IPS DF 4.7 (cell line): ENCODE results near the gene TMC3.
"Not testable (repeated sequence)": the region's sequence is repeated elsewhere in the genome, so short reads cannot be mapped to it uniquely, and the experiment has no call there.

Experiments
- DNase-seq: peaks from one replicate; pipeline ENCODE4 v3.0.0-alpha.2; 2013; ENCODE audit warnings: low spot score; ENCODE audit errors: extremely low read depth

Gene TMC3

DNA sequence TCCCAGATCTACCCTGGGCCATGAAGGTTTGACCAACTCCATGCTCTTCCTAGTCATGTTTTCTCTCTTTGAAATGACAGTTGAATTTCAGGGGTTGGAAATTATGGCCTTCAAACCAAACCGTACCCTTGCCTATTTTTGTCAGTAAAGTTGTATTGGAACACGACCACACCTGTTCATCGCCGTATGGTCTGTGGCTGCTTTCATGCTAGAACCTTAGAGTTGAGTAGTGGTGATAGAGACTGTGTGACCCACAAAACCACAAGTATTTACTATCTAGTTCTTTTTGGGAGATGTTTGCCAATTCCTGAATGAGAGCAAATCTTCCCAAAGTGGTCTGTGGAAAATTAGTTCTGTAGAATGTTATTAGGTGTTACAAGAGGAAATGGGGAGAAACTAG lies 26.1 kb downstream of the TMC3 start:
- no peak for DNase-seq

DNA sequence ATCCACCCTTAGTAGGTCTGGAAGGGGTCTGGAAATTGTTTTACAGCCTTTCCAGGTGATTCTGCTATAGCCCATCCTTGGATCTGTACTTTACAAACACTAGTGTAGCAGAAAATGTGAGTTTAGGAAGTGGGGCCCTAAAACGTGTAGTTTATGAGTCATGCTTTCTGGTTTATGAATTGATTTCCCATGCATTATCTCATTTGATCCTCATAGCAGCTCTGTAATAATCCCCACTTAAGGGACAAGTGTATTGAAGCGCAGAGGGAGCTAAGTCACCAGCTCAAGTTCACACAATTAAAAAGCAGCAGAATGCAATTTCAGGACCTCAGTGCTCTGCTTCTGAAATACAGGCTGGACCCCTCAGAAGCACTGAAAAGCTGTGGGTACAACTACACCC lies 27.4 kb downstream of the TMC3 start:
- no peak for DNase-seq

DNA sequence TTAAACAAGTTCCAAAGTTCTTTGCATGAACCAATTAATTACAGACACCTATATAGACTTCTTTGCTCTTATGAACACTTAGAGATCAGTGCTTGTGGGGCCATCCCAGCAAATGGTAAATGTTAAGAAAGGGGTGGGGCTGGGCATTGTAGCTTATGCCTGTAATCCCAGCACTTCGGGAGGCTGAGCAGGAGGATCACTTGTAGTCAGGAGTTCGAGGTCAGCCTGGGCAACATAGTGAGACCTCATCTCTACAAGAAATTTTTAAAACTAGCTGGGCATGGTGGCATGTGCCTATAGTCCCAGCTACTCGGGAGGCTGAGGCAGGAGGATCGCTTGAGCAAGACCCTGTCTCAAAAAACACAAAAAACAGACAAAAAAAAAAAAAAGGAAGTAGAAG lies 30.6 kb downstream of the TMC3 start:
- DNase-seq = no peak

DNA sequence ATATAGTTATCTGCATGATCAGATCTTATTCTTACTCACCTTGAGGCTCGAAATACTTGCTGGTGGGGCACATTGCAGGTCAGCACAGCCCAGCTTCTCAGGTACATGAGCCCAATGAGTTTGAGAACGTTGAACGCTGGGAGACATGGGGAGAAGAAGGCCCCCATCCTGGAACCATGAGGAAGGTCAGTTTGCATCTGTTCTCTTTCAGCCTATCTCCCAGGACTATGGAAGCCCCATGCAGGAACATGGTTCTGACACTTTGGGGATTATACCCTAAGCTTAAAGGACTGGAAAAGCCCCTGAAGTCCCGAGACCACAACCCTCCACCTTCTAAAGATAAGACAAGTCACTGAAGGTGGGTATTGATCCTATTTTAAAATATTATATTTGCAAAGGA lies 32.7 kb downstream of the TMC3 start:
- DNase-seq = no peak

DNA sequence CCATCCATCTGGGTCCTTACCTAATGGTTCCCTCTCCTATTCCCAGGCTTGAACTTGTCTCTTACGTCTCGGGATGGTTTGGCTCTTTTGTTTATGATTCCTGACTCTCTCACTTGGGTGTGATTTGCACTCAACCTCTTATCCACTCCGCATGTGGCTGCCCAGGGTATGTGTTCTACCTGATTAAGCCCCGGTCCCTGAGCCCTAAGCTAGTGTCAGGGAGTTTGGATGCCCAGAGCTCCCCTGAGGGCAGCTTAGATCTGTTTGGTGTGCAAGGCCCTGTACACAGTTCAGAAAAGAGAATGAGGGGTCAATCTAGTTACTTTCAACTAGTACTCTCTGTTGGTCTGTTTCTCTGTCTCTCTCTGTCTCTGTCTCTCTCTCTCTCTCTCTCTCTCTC lies 34.2 kb downstream of the TMC3 start:
- DNase-seq = no peak

DNA sequence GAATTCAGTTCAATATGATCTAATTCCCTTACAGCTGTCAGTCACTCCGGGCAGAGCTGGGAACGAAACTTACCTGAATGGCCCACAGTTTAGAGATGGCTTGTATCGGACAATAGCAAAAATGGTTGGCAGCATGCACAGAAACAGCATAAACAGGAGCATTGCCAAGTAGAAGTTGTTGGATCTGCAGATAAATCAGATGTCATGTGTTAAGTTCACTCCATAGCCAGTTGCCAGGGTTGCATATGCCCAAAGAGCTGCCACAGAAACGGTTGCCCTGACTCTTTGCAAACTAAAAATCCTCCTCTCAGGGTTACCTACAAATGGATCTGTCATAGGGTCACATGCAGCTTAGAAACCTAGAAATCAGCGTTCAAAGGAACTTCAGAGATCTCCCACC lies 34.7 kb downstream of the TMC3 start:
- DNase-seq = no peak

DNA sequence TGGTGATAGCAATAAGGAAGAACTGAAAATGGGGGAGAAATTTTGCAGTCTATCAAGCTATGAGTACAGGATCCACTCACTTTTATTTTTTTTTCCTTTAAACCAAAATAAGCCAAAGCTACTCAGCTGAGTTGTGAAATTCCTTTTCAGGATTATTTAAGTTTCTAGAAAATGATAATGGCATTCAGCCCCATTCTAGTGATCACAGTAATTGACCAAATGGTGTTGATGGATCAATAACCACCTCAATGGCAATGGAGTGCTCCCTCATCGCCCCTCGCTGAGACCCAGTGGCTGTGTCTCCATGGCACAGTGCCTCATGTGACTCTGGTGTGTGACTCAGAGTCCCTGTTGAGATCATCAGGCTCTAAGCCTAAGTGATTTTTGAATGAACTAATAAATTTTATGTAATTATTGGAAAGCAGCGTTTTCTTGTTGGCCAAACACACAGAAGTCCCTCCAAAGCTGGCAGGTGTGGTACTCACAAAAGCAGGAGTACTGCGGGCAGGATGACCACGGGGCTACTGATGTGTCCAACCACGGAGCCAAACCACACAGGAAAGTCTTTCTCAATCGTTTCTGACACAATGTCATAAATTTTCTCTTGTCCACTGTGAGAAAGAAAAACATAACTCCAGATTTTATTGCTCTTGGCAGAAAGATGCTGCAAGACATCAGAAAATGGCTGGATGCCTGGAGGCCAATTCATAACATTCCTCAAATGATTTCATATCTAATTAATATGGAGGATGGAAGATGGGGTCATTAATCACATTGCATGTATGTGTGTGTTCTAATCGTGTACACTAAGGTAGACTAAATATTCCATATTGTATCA lies 35.6 kb downstream of the TMC3 start:
- no peak for DNase-seq

DNA sequence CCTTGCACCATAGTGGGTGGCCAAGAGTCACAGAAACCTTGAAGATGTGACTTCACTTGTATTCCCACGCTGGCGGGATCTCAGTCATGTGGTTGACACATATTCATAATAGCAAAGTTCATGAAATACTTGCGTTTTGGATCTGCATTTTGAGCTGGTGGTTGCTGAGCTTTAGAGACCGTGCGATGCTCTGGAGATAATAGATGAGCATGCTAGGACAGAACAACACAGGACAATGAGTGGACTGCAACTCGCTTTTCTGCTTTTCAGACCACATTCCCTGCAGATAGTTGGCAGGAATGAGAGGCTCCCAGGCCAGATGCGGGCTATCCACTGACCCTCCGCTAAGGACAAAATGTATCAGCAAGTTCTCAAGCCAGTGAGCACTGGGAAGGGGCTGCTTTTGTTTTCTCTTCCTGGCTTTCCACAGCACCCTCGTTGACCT lies 36.3 kb downstream of the TMC3 start:
- DNase-seq = no peak

DNA sequence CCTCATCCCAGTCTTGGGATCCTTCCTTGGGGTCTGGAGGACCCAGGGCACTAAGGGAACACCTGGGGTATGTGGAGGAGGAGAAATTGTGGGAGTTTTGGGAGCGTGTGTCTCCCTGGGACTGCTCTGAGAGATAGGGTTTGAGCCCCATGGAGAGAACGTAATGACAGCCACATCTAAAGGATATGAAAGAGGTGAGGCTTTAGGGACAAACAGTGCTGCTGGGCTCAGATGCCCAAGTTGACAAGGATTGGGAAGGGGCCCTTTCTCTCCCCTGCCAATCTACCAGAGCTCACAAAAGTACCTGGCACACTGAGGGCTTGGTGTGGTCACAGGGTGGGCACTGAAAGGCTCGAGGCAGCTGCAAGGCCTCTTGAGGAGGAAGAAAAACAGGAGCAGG lies 36.8 kb downstream of the TMC3 start:
- DNase-seq = no peak

DNA sequence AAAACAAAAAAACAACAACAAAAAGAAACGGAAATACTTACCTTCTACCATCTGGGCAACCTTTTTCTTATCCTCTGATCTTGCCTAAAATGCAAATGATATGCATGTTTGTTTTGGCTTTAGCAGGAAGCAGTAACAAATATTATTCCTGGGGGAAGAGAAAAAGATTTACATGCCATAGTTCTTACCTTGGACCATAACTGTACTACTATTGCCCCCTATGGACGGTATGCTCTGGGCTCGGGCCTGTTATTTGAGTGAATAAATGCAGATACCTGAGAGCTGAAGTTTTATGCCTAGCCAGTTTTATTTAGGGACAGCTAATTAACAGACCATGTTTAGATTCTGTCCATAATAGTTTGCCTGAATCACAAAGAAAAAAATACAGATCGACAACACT lies 37.4 kb downstream of the TMC3 start:
- no peak for DNase-seq

DNA sequence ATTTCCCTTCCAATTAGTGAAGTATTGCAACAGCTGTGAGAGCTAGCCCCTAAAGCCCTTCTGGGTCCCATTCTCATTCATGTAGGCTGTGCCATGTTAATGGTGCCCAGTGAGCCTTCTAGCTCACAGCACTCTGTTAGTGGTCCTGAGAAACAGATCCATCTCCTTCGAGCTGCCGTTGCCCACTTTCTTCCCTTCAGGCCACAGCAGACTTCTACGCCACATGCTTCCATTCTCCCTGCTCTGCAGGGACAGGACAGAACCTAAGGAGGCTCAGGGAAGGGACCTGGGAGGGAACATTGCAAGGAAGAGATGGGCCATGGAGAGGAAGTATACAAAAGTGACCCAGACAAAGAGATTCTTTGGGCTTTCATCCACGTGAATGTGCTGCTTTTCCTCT lies 38.4 kb downstream of the TMC3 start:
- no peak for DNase-seq

DNA sequence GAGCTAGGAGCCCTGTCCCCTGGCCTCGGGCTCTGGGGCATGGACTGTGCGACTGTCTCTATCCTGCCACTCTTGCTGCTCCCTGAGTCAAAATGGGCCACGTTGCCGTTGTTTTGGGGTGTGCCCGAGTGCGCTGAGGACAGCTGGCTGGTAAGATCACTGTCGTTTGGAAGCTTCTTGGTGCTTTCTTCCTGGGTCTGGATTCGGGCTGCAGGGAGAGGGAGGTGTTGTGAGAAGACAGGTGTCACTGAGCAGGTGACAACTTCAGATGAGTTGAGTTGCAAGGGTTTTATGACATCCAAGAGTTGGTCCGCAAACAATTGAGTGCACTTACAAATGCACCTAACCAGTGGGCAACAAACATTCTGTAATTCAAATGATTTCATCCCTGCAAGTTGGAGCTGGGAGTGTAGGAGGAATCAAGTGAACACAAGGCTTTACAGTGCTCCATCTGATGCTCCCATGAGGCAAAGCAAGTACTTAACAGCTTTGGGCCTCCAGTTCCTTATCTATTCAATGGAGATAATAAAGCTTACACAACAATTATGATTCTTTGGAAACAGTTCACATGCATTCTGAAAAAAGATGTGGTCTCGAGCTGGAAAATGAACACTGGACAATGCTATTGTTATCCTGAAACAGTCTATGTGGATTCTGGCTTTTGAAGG lies 39.1 kb downstream of the TMC3 start:
- no peak for DNase-seq

DNA sequence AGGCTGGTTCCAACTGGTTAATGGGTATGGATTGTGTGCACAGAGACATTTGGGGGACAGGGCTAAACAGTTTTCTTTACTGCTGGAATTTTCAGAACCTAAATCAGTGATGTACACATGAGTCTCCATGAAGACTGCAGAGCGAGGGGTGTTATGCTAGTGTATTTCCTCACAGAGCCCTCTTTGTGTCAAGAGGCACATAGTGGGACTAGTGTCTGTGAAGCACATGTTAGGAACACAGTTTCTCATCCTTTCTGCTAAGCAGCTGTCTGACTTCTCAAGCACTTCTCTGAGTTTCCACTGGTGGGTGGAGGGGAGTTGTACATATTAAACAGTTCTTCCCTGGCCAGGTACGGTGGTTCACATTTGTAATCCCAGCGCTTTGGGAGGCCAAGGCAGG lies 40.6 kb downstream of the TMC3 start:
- no peak for DNase-seq

DNA sequence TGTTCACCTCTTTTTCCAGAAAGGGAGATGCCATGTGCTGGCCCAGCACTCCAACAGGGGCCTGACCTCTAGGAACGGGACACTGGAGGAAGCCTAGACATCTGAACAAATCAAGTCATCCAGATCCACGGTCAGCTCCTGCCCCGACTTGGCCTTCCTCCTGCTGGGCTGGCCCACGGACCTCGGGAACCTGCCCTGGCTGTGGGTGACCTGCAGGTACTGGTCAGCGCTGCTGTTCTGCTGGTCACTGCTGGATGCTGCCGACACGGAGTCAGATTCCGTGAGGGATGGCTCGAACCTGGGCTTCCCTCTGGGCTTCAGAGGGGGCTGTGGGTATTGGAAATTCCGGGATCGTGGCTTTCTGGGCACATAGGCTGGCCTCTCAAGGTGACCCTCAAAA lies 41.7 kb downstream of the TMC3 start:
- DNase-seq = no peak

DNA sequence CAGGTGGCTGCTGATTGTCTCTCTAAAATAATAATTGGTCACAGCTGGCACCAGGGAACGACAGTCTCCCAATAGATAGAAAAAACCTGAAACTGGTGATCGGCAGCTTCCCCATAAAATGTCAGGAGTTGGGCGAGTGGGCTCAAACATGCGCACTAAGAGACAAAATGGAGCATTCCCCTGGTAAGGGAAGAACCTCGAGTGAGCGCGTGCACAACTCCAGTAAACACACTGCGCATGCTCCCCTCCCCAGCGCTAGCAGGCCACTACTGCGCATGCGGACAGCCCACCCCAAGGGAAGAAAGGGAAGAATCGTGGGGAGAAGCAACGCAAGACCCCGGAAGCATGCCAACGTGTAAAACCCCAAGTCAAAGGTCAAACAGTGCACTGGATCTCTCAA lies 42.4 kb downstream of the TMC3 start:
- DNase-seq = no peak

DNA sequence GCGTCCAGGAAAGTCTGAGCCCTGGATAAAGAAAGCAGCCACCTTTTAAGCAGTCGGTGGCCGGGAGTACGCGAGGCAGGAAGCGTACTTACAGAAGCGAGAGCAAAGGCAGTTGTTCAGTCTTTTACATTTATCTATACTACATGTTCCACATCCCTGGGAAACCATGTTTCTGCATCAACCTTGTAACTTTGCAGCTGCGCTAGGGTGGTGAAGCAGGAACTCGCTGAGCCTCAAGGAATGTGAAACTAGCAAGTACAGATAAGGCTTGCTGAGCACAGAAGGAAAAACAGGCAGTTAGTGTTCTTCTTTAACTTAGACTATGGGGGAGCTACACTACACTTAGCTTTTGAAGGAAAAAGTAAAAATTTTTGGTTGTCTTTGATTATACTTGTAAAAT lies 42.9 kb downstream of the TMC3 start:
- DNase-seq = not testable (repeated sequence)

DNA sequence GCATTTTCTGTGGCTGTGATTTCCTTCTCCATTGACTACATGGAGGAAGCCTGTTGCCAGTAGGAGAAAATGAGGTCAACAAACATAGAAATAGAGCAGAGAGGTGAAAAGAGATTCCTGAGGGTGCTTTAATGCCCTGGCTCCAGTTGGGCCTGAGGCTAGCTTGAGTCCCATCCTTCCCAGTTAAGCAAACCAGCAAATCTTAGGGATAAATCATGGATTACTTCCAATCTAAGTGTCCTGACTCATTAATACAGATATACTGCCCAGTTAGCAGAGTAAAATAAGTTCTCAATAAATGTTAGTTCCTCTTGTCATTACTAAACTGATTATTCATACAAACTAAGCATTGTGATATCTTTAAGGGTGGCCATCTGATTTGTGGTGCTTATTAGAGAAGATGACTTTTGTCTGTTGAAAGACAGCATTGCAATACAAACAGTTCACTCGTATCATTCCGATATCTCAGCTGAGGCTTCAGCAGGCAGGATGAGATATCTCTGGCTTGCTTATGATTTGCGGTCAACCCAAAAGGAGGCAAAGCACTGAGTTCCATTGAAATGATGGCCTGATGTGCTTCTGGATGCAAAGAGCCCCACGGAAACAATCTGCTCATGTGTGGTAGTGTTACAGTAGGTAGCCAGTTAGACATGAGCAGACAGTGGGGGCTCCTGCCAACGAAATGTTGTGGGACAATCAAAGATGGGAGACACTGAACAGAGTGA lies 43.5 kb downstream of the TMC3 start:
- no peak for DNase-seq

DNA sequence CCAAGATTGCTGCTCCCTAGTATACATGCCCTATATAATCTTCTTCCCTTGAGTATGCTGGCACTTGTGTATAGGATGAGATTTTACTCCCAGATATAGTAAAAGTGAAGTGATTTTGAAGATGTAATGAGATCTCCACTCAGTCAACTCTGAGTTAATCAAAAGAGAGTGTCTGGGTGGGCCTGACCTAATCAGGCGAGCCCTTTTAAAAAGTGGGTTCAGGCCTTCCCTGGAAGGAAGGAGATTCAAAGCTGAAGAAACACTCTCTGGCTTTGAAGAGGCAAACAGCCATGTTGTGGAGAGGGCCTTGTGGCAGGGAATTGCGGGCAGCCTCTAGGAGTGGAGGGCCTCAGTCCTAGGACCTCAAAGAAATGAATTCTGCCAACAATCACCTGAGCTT lies 44.6 kb downstream of the TMC3 start:
- no peak for DNase-seq

DNA sequence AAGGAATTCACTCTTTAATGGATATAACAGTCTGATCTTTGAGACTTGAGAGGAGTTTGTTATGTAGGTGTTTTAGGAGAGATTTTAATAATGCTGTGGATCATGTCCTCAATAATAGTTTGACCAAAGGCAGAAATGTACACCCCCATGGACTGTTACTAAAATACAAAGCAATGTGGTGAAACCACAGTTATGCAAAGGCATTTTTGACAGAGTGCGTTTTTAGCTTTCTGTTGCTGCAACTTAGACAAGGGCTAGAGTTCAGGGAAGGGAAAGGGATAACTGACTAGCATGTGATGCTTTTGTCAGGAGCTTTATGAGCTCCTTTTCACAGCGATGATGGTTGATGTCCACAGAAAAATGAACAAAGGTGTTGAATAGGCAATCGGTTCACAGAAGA lies 46.5 kb downstream of the TMC3 start:
- DNase-seq = no peak

DNA sequence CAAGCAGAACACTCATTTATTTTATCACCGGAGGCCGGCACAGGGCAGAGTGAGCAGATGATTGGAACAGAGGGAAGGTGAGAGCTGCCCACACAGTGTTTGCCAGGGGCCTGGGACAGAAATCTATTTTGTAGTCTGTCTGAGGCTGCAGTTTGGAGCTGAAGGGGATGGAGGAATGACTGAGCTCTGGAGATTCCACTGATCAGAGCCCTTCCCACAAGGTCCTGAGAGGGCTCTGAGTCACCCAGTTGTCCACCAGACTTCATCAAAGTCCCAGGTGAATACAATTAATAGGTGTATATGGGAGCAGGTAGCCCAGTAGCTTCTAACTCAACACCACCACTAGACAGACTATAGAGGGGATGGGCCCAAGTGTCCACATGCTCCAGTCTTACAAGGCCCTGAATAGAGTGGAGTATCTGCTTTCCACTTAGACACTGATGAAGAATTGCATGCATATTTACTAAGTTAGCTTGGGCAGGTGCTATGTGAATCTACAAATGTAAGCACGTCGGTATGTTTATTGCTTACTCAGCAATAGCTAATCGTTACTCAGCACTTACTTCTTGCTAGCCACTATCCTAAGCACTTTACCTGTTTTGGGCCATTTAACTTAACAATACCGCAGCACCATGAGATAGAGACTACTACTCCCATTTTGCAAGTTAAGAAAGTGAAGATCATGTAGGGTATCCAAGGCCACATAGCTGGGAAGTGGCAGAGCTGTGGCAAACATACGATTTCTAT lies 47.4 kb downstream of the TMC3 start:
- DNase-seq = no peak

DNA sequence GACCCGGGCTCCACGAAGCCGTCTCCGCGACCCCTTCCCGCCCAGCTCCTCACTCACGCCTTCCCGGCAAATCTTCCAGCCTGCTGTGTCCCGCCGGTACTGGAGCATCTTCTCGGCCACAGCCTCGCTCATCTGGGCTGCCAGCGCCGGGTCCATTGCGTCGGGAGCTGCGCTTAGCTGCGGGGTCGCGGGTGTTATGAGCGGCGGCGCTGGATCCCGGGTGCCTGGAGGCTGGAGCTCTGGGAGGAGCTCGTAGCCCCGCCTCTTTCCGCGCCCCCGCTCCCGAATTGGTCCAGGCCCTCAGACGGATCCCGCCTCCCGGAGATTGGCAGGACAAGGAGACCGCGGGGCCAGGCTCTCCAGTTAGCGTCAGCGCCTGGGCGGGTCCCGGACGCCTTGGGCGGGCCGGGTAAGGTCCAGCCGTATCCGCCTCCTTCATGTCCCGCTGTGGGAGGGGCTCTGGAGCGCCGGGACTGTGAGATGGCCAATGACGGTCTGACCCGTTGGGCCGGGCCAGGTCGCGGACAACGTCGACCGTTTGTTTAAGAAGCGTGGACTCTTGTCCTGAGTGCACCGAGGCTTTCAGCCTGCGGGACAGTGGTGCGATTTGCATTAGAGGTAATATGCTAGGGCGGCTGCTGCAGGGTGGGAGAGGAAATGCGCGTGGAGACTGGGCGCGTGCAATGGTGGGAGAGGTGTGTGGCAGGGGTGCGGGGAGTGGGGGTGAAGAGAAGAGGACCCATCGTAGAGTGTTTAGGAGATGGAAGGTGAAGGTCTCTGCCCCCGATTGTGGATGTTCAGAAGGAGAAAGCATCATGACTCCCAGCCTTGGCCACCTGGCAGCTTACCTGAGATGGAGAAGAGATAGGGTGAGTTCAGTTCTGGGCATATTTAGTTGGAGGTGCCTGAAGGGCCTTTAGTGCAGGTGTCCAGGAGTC lies 49.8 kb downstream of the TMC3 start, which contains the start of gene STARD5:
TSS of gene STARD5 (minus strand) at position 198 of the 938 bp plus-strand sequence. CDS start at position 156, 42 bp downstream.
- DNase-seq = peak; percentile 85
